Measurements from ENCODE around the gene FAM186B.
A peak's percentile ranks its signal among the peaks of the same experiment; 100 is the strongest.

FAM186B gene

DNA sequence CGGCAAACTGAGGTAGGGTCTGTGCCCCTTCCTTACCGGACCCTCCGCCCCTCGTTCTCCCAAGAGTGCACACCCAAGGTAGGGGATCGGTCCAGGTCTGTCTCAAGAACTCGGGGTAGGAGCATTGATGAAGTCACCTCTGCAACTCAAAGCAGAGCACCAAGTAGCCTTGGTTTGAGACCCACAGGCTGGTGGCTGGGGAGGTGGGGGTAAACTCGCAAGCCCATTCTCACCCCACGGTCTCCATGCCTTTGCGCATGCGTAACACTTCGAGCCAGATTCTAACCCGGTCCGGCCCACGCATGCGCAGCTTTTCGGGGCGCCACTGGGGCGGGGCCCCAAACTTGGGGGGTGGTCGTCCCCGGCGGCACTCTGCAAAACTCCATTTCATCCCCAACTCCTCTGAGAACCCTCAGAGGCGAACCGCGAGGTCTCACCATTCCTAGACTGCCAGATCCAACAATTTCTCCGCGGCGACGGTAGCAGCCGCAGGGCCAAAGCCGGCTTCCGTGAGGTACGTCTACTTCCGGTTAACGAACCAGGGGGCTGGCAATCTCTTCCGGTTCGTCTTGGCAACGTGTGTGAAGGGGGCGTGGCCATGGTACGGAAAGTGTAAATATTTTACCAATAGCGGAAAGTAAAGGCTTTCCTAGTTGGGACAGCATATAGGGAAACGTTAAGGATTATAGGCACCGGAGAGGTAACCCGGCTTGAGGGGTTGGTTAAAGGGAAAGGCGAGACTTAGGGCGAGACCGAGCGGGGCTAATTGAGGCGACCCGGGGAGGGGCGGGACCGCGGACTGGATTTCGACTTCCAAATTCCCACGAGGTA lies 37.6 kb downstream of the FAM186B start, which contains the start of gene MCRS1:
MCRS1 (minus strand) TSS at position 532 of the 831 bp plus-strand sequence. CDS start 1,411 bp downstream, outside the sequence.
- DNase-seq (ENCODE audit: low spot score), result peak; percentile 92

DNA sequence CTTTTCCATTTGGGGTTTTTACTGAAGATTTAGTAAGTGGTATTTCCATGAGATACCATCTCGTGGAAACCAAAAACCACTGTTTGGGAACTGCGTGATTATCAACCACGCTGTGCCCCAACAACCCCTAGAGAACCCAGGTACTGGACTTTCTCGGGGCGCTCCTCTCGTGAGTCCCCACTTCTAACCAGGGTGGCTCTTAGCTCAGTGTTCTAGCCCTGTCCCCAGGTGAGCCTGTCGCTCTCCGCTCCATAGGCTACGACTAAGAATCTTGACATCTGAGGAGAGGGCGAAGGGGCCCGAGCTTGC lies 38.2 kb downstream of the FAM186B start:
- DNase-seq (ENCODE audit: low spot score), result no peak

DNA sequence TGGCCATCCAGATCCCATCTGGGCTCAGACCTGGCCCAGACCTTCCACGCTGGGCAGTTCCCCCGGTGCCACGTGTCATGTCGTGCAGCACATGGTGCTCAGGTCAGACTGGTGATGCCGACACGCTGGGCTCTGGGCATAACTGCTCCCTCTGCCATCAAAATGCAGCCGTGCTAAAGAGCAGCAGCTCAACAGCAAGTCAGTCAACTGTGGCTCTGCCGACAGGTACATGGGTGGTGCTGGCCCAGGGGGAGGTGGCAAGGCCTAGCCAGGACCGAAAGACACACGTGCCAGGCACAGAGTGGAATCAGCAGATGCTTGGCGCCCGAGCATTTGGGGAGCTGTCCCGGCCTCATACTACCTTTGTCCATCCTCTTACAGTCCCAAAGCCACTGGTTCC lies 39.1 kb downstream of the FAM186B start:
- no peak for DNase-seq (ENCODE audit: low spot score)

DNA sequence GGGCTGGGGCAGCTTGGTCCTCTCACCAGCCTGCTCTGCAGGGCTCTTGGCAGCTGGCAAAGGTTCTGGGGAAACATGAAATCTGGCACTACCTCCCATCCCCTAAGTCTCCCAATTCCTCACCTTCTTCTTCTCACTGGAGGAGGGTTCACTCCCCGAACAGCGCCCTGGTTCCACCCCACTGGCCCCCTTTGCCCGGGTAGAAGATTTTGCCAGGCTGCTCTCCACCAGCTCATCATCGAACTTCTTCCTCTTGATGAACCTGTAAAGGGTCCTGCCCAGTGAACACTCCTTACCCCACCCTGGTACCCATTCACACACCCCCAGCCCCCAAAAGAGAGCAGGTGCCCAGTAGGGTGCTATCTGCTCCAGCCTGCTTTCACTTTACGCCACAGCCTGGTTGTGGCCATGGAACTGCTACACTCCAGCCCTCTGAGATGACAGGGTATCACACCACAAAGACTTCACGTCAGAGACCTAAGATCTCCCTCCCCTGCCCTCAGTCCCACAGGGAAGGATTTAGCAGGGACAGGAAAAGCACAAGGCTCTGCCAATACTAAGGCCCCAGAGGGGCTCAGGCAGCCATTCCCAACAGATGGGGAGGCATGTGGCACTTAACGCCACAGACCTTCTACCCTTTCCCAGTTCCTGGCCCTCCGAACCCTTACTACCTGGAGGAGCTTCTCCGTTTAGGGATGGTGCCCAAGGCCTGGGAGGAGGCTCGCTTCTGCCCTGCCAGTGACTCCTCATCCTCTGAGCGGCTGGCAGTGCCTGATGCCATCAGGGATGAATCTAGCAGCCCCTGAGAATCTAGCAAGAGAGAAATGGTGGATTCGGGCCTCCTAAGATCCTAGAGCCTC lies 39.8 kb downstream of the FAM186B start:
- DNase-seq (ENCODE audit: low spot score), result no peak

DNA sequence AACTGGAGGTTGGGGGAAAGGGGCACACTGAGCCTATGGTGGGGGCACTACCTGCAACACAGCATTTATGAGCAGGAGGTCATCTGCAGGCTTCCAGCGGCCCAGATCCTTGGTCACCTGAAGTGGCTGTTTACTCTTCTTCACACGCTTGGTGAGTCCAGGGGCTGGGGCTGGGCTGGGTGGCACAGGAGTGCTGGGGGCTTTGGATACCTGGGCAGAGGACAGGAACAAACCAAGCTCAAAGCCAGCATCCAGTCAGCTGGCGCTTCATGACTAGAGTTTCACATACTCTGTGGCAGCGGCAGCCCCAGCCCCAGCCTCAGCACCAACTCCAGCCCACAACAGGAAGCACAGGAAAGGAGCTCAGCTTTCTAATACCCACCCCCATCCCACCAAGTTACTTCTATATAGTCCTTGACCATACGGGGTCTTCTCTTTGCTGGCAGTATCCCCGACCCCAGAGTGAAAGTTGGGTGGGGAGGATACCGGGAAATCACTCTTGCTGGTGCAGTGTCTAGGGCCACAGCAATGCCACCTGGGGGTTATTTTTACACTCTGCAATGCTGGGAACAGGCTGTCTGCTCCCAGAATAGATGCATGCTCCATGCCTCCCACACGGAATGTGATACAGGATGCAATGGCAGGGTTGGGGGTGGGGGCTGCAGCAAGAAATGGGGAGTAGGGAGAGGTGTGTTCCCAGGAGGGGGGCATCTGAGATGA lies 40.6 kb downstream of the FAM186B start:
- DNase-seq (ENCODE audit: low spot score), result no peak

DNA sequence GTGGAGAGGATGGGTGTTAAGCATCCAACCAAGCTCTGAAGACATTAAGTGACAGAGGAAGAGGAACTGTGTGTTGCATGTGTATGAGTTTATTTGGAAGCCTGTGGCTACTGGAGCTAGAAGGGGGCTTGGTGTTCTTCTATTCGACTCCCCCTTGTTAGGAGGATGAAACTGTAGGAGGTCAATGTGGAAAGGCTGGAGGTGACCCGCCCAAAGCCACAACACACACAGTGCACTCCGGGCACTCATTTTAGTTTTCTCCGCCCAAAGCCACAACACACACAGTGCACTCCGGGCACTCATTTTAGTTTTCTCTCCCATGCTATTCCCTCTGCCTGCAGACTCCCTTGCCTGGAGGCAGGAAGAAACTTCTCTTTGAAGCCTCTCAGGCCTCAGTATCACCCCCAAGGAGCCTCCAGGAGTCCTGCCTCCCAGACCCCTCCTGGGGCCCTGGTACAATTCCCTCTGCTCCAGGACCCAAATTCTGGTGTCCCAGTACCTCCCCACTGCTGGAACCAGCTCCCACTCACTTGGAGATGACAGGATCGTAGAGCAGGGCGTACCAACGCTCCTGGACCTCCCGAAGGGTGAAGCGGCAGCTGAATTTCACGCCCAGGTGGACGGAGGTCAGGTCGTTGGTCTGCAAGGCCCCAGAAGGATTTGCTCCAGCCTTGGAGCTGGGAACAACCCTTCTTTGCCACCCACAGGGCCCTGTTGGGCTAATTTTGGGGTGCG lies 41.3 kb downstream of the FAM186B start:
- no peak for DNase-seq (ENCODE audit: low spot score)

DNA sequence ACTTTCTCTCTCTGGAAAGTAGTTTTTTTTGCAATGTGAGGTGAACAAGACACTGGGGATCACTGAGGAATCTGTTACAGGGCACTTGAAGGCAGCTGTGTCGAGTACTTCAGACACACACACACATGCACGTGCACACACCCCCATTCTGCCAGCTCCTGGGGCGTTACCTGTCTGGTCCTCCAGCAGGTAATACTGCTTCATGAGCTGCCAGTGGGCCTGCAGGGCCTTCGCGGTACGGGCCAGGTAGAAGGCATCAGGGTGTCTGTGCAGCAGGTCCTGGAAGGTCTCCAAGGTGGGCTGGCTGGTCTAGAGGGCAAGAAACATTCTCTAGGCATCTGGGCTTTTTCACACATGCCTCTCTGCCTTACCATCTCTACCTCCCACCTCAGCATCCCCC lies 42.6 kb downstream of the FAM186B start:
- DNase-seq (ENCODE audit: low spot score), result no peak

DNA sequence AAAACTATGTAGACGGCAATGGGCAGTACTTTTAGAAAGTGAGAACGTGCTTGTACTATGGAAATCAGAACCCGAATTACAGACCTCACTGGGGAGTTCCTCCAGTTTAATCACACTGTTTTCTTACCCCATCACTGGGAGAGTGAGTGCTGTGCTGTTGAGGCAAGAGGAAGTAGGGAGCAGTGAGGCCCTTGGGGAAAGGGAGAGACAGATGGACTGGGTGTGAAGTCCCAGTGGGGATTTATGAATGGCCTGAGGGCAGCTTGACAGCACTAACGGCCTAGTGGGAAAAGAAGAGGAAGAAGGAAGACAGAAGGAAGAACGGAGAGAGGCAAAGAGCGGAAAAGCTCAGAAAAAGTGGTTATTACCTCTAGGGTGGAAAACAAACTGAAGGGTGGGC lies 43.2 kb downstream of the FAM186B start:
- DNase-seq (ENCODE audit: low spot score), result no peak

DNA sequence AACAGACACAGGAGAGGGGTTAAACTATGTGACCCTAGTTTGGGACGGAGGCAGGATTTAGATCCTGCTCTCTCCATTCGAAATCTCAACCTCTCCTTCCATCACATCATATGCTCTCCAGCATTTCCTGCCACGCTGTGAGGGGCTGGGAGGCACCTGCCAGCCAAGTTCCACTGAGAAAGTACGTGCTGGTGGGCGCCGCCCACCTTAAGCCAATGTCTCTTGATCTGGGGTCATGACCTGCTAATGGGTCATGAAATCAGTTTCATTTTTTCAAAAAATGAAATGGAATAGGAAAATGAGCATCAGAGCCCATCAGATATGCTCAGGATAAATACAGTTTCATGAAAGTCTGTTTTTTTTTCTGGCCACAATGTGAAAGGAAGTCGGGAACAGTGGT lies 44.7 kb downstream of the FAM186B start:
- no peak for DNase-seq (ENCODE audit: low spot score)

DNA sequence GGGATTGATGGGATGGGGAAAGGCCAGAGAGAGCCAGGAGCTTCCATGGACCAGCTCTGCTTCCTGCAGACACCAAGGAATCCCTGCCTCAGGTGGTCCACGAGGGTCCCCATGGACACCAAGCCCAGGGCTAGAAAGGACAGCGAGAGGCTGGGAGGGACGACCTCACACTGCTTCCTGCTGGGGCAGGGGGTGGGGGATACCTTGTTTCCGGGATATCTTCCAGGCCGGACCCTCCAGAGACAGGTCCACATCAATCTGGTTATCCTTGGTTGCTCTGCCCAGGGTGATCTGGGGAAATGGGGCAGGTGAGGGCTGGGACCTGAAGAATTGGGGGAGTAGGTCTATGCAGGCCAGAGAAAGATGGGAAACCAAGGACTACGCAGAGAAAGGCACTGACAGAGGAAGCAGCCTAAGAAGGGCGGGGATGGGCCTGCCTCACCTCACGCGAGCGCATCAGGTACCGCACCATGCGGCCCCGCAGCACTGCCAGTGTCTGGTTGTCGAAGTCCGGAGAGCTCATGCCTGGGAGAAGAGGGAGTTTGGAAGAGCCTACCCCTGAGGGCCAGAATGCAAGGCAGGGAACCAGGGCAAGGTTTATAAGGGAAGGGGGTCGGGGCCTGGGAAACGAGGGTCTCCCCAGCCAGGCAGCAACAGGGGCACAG lies 46.3 kb downstream of the FAM186B start:
- no peak for DNase-seq (ENCODE audit: low spot score)

DNA sequence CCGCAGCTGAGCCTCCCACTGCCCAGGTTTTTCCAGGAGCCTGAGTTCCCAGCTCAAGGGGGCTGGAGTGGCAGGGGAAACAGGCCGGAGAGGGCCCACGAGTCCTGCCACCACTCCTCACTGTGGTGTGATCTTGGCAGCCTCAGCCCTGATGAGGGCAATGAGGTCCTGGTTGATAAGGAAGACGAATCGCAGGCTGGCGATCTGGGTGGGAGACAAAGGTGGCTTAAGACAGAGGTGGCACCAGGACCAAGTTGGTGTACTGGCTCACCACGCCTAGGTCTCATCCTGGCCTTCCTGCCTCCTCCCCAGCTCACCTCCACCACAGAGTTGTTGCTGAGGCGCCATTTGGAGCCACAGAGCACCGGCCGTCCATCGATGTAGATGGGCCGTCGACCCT lies 46.9 kb downstream of the FAM186B start:
- DNase-seq (ENCODE audit: low spot score), result no peak

DNA sequence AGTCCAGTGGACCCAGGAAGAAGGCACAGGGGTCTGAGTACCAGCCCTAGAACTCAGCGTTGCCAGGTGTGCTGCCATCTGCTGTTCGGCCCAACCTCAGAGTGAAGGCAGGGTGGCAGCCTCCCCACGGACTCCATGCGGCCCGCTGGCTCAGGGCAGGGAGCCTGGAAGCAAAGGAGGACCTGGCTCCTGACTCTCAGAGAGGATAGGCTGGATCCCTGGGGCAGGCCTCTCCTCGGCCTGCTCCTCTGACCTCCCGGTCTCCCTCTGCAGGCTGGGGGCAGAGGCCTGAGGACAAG lies 47.6 kb downstream of the FAM186B start:
- no peak for DNase-seq (ENCODE audit: low spot score)

DNA sequence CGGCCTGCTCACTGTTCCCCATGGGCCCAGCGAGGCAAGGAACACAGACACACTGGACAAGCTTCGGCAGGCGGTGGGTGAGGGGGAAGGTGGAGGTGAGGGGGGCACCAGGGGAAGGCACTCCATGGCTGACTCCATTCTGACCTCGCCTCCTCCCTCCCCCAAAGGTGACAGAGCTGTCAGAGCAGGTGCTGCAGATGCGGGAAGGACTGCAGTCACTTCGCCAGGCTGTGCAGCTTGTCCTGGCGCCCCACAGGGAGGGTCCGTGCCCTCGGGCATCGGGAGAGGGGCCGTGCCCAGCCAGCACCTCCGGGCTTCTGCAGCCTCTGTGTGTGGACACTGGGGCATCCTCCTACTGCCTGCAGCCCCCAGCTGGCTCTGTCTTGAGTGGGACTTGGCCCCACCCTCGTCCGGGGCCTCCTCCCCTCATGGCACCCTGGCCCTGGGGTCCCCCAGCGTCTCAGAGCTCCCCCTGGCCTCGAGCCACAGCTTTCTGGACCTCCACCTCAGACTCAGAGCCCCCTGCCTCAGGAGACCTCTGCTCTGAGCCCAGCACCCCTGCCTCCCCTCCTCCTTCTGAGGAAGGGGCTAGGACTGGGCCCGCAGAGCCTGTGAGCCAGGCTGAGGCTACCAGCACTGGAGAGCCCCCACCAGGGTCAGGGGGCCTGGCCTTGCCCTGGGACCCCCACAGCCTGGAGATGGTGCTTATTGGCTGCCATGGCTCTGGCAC lies 48.1 kb downstream of the FAM186B start:
- DNase-seq (ENCODE audit: low spot score), result no peak

DNA sequence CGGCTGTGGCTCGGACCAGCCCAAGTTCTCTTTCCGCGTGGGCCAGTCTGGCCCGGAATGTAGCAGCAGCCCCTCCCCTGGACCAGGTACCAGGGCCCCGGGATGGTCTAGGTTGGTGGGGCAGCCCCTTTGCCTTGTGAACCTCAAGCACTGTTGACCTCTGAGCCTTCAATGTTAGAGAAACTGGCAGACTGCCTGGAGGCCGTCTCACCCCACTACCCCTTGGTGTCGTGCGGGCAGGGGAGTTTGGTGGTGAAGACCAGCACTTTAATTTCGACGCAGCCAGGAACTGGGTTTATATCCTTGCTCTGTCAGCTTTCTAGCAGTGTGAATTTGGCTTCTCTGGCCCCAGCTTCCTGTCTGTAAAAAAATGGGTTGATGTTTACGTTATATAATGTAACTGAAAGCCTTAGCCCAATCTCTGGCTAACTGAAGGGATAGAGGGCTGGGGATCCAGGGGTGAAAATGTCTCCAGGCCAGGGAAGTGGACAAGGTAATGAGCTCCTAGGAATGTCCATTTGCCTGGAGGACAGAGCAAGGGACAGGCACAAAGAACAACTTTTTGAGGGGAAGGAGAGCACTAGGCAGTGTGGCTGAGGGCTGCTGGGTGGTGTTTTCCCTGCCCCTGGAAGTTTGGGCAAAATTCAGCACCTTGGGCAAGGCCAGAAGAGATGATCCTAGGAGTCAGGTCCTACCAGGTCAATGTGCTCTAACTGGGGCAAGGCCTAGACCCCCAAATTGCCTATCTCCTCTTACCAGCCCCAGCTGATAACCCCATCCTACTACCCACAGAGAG lies 48.9 kb downstream of the FAM186B start:
- no peak for DNase-seq (ENCODE audit: low spot score)

DNA sequence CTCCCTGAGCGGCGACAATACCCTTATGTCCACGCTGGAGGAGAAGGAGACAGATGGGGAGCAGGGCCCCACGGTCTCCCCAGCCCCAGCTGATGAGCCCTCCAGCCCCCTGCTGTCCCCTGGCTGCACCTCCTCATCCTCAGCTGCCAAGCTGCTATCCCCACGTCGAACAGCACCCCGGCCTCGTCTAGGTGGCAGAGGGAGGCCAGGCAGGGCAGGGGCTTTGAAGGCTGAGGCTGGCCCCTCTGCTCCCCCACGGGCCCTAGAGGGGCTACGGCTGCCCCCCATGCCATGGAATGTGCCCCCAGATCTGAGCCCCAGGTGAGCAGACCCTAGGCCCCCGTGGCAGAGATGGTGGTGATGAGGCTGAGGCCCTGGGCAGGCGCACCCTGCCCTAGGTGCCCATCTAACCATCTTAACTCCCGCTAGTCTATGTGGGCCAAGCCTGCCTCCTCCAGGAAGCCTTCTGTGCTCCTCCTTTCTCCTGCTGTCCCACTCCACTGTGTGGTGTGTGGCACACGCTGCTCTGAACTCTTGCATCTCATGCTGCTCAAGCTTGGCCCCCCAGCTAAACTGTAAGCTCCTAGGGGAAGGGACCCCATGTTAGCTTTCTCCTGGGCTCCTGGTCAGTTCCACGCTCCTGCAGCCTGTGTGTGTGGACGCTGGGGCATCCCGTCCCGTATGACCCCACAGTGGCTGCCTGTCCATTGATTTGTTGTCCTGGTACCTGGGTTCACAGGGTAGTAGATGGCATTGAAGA lies 49.6 kb downstream of the FAM186B start:
- no peak for DNase-seq (ENCODE audit: low spot score)

DNA sequence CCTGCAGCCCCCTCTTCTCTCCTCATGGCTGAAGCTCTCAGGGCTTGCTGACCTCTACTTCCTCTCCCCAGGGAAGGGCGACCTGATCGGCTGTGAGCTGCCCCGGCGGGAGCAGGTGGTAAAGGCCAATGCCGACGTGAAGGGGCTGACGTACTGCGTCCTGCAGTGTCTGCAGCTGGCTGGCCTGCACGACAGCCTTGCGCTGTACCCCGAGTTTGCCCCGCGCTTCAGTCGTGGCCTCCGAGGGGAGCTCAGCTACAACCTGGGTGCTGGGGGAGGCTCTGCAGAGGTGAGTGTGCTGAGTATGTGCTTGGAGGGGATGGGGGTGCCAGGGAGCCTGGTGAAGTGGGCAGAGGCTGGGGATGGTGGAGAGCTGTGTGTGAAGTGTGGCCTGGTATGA lies 51.2 kb downstream of the FAM186B start:
- no peak for DNase-seq (ENCODE audit: low spot score)

DNA sequence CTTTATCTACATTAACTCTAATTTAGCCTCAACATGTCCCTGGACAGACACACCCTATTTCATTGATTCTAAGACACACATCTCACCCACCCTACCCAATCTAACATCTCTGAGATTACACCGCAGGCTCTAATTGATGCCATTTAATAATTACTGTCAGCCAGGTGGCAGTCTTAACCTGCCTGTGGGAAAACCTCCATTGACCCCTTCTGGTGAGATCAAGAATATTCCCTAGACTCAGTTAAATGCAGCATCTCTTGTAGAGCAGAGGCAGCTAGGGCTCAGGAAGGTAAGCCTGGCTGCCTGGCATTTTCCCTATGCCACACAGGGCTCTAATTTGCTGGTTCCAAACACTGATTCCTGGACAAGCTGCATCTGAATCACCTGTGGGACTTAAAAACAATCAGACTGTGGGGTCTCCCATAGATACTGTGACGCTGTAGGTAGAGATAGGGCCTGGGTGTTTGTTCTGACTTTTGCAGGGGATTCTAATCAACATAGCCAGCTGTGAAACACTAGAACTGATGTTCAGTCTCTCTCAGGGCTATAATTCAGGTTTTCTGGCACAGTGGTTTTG lies 51.8 kb downstream of the FAM186B start:
- peak; percentile 53 for DNase-seq (ENCODE audit: low spot score)

DNA sequence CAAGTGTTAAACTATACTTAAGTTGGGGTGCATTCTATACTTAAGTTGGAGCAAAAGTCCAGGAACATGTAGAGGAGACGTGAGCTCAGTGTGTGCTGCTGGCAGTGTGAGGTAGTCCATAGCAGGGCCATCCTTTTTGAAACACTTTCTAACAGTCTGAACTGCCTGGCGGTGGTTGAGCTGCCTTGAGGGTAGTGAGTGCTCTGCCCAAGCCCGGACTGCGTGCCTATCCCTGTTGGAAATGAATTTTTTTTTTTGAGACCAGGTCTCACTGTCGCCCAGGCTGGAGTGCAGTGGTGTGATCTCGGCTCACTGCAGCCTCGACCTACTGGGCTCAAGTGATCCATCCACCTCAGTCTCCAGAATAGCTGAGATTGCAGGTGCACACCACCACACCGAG lies 52.5 kb downstream of the FAM186B start:
- no peak for DNase-seq (ENCODE audit: low spot score)

DNA sequence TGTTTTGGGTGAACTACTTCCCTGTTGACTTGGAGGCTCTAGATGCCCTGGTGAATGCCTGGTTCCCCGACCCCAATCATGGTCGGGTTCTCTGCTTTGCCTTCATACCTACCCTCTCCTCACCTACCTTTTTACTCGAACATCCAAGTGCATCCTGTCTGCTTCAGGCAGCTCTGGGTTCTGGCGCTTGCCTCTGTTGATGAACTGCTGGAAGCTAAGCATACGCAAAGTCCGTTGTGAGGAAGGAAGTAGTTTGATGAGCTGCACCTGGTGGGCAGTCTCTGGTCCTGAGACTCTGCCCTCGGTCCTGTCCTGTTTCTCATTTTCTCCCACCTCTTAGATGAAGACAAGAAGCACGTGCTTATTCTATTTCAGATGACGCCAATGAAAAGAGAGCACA lies 53.0 kb downstream of the FAM186B start:
- DNase-seq (ENCODE audit: low spot score), result no peak

Data from kidney tubule cell (primary cell).